Anterior cingulate cortex (tissue), 58 donors: ENCODE data around the gene PTPRE.

Source experiments
- DNase-seq, 58 donors: peaks; one replicate each; lab custom pipeline; 2025; lab: John Stamatoyannopoulos, UW

Gene PTPRE

GRCh38 chr10:127881262-127881661 is 25.6 kb upstream of the PTPRE start:
- no peak for DNase-seq

- DNase-seq: no peak
Observed at GRCh38 chr10:127882391-127882790, 24.5 kb upstream of the PTPRE start.

GRCh38 chr10:127882801-127883459 is 24.0 kb upstream of the PTPRE start:
- DNase-seq: no peak

DNA sequence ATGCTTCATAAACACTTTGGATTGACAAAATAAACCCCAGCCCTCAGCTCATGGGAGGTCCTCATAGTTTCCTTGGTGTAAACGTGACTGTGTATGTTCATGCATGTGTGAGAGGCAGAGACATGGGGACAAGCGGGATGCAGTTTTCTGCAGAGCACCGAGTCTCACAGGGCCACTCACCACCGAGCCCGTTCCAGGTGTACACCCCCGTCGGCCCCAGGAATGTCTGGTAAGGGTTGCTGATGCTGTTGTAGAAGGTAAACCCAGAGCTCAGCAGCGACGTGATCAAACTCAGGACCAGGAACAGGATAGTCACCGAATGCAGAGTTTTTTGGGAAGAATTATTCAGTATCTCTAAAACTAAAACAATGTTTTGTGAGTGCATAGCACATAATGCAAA is 23.4 kb upstream of the PTPRE start:
- DNase-seq: no peak

- DNase-seq: no peak
Observed at GRCh38 chr10:127884501-127884900, 22.4 kb upstream of the PTPRE start.

DNA sequence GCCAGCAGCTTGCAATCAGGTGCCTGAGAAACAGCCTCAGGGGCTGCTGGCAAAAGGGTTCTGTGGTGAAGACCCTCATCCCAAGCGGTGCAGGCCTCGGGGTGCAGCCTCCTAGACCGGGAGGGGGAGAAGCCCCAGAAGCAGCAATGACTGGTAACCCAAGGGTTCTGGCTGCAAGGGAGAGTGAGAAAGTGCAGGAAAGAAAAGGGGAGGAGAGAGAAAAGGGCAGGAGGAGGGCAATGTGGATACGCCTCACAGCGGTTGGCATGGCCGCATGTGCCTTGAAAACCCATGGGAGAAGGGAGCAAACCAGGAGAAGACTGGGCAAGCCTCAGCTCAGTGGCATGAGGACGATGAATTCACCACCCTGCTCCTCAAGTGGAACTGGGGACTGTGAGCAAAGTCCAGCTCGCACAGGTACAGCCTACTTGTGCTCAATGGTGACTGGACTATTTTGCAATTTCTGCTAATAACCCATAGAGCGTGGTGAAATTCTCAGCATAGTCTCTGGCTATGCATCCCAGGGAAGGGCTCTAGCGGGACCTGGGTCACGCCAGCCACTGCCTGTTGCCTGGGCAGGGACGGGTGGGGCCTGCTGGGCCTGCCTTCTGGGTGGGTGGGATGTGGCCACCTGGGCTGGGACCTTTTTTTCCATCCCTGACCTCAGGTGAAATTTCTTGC is 20.4 kb upstream of the PTPRE start:
- DNase-seq: no peak

- no peak for DNase-seq
Observed at GRCh38 chr10:127887541-127888415, 19.1 kb upstream of the PTPRE start.

GRCh38 chr10:127888521-127889312 is 18.2 kb upstream of the PTPRE start:
- no peak for DNase-seq

- no peak for DNase-seq
Observed at GRCh38 chr10:127889605-127890195, 17.2 kb upstream of the PTPRE start.

DNA sequence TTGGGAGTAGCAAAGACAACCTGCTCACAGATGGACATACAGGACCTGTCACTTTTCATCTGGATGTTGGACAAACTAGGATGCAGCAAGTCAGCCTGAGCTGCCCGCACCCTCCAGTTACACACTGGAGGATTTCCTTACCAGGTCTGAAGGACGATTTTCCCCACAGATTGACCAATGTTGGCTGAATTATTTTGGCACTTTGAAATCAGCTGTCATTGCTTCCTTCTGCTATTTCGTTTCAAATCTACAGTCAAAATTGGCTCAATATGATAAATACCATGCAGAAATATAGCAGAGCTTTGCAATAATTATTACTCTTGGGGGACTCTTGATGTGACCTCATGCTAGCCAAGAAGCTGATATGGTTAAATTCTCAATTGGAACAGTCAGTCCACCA is 16.7 kb upstream of the PTPRE start:
- DNase-seq: no peak

DNA sequence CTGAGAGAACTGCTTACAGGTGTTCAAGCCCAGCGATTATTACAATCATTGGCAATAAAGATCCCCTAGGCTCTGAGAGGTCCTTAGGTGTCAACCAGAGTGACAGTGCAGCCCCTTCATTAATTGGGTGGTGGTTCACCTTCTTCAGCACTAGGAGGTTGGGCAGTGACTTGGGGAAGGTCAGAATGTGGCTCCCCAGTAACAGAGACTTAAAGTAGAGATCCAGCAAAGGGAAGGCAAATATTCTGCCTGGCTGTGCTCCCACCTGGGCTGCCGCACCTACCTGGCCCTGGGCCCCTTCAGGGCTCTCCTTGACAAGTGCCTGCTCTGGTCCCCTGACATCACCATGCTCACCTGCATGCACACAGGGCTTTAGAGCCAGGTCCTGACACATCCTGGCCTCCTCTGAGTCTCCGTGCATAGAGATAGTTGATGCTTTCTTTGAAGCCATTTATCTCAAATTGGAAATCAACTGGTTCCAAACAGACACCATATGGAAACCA is 16.0 kb upstream of the PTPRE start:
- DNase-seq: no peak

DNA sequence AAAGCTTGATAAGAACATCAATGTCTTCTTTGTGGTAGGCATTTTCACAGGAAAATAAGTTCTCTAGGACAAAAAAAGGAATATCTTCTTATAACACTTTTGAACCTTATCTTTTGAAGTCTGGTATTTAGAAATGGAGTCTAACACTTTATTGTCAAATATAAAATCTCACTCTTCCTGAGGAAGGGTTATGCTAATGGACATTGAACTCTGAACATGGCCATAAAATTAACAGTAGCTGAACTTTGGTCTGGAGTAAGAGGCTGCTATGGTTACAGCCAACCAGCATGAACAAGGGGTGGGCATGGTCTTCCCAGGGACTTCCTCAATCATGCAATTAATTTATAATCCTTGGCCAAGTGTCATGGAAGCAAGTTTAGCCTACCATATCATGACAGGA is 14.2 kb upstream of the PTPRE start, which contains the start of gene CLRN3:
TSS of gene CLRN3 (minus strand) at position 199 of the 400 bp plus-strand sequence. CDS start at position 42, 157 bp downstream.
- DNase-seq: no peak

DNA sequence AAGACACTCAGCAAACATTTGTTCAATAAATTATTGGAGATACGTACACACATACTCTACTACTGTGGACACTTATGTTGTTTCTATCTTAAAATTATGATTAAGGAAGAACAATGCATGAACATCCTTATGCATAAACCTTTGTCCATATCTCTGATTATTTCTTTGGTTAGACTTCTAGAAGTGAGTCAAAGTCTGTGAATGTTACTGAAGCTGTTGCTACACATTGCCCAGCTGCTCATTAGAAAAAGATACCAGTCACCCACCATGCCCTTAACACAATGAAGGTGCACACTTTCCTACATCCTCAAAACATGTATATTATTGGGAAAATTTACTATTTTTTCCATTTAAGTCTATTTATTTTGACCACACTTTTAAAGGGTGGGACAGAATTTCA is 12.8 kb upstream of the PTPRE start:
- DNase-seq: no peak

DNA sequence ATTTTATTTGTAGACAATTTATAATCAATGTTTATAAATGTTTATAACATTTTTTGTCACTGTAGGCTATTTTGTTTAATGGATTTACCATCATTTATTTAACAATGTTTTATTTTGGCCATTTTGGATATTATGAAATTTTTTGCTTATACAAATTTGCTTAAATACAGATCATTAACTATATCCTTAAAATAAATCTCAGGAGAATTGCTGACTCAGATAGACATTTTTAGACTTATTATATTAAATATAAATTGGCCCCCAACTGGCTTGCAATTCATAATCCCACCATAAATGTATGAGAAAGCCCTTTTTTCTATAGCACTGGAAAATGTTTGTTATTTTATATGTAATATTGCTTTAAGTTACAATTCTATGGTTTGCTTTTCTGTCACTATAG is 10.3 kb upstream of the PTPRE start:
- DNase-seq: no peak

DNA sequence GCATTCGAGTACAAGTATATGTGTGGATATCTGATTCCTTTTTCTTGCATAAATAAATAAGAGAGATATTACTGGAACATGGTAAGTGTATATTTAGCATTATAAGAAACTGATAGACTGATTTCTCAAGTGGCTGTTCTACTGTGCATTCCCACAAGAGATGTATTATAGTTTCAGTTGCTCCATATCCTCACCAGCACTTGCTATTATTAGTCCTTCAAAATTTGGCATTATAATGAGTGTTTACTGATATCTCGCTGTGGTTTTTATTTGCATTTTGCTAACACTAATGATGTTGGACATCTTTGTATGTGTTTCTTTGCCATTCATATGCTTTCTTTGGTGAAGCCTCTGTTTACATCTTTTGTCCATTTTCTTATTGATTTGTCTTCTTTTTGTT is 9.7 kb upstream of the PTPRE start:
- no peak for DNase-seq

DNA sequence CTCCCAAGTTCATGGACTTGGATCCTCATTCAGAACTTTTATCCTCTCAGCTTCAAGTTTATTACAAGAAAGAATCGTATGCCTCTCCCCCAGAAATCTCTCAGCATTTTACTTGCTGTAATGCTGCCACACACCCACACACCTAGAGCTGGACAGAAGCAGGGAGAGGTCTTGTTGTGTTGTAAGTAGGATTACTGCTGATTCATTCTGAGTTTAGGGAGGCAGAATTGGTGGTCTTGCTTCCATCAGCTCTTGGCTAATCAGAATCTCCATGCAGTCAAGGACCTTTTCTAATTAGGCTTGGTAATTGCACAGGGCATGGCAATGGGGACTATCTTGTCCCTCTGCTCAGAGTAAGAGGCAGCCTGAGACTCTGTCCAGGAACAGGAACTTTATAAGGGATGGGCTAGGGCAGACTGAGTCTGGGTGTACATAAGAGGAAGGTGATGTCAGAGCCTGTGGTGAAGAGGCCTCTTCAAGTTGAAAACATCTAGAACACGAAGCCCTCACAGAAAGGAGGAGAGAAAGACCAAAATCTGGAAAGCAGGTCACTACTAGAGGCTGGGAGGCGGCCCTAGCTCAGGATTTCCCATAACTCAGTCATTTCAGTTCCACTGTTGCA is 7.0 kb upstream of the PTPRE start:
- peak in 1 of 58 donors; percentile 30 for DNase-seq

GRCh38 chr10:127903789-127904188 is 3.1 kb upstream of the PTPRE start:
- DNase-seq: no peak

DNA sequence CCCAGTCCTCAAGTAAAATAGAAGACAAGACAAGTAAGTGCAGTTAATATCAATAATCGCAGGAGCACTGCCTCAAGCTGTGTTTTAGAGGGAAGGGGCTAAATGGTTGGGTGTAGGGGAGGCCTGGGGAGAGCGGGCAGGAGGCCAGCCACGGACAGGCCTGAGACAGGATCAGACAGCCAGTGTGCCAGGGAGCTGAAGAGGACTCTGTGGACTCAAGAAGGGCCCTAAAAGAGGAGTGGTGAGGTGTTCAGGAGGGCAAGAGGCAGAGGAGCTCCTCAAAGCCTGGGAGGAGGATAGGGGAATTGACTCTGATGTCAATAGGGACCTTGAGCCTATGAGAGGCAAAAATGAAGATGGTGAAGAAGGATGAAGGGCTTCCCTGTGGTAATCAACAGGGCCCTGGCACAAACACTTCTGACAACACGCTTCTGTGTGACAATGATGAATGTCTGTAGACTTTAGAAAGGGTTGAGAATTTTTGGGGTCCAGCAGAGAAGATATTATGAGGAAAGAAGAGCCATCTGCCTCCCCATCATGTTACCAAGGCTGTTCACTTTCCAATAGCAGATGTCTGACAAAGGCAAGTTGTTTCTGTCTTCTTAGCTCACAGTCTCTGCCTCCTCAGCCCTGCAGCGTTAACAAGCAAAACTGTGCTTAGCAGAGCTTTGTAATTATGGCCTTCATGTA is 2.4 kb upstream of the PTPRE start:
- peak in 1 of 58 donors; percentile 44 for DNase-seq
